NCI-H748 treated with DMSO at 0.1 percent for 48 hours (cell line): Measurements from ENCODE around the gene RERE.

Experiments used
- DNase-seq: peaks from one replicate; lab custom pipeline; 2025; lab: John Stamatoyannopoulos, UW

RERE gene

GRCh38 chr1:8348047-8348776 lies 469.2 kb downstream of the RERE start:
- no peak for DNase-seq

- no peak for DNase-seq
Observed at GRCh38 chr1:8347635-8348034, 469.8 kb downstream of the RERE start.

DNA sequence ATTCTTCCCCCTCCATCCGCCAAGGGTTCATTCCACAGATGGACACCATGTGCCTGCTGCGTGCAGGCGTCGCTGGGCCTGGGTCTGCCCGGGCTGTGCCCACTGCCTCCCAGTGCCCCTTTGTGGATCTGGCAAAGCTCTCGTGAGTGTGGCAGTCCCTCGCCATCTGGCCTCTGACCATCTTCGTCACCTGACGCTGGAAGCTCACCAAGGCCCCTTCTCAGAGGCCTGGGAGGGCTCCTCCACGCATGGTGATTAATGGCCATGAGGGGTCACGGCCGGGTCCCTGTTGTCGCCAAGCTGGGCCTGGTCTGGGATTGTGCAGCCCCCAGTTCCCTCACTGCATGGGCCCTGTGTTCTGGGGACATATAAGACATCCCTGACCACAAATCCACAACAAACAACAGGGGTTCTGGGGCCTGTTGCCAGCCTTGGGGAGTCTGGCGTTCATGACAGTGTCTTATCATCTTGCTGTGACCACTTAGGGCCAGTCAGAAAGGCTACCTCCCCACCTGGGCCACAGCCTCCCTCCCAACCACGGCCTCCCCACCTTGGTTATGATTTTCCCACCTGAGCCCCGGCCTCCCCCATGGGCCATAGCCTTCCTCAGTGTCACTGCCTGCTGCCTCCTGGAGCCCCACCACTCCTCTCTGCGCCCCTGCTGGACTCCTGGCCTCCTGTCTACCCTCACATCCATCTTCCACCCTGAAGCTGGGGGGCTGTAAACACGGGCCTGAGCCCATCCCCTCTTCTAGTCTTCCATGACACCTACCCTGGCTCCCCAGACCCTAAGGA lies 471.6 kb downstream of the RERE start:
- no peak for DNase-seq

GRCh38 chr1:8344893-8345507 lies 472.4 kb downstream of the RERE start:
- DNase-seq, result no peak

DNA sequence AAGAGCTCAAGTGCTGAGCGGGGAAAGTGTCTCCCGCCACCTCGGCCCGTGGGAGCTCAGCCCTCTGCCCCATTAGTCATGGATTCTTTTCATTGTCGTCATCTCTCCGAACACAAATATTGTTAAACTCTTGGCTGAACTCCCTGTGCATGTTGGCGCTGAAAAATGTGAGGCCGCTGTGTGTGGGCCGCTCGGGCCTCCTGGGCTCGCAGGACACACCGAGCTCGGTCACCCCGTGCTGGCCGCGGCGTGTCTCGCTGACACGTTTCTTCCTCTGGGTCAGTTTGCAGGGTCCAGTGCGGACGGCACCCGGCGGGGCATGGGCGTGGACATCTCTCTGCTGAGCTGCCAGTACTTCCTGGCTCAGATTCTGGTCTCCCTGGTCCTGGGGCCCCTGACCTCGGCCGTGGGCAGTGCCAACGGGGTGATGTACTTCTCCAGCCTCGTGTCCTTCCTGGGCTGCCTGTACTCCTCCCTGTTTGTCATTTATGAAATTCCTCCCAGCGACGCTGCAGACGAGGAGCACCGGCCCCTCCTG lies 473.9 kb downstream of the RERE start:
- DNase-seq, result no peak

DNA sequence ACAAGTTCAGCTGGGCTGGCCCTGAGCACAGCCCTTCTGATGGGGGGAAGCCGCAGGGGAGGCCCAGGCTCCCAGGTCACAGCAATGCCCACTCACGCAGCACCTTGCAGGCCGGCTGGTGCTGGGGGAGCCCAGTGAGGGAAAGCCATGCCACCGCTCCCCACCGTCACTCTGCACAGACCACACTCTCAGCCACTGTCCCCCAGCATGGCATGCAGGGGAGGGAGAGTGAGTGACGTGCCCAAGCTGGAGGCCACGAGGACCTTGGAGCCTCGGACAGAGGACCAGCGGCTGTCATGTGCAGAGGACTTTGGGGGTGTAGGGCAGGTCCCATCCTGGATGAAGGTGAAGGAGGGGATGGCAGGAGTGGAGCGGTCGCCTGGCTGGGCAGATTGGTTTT lies 474.4 kb downstream of the RERE start:
- DNase-seq, result no peak

GRCh38 chr1:8342325-8342724 lies 475.1 kb downstream of the RERE start:
- no peak for DNase-seq

GRCh38 chr1:8340448-8340847 lies 477.0 kb downstream of the RERE start:
- no peak for DNase-seq

GRCh38 chr1:8339203-8339600 lies 478.2 kb downstream of the RERE start:
- DNase-seq, result no peak

DNA sequence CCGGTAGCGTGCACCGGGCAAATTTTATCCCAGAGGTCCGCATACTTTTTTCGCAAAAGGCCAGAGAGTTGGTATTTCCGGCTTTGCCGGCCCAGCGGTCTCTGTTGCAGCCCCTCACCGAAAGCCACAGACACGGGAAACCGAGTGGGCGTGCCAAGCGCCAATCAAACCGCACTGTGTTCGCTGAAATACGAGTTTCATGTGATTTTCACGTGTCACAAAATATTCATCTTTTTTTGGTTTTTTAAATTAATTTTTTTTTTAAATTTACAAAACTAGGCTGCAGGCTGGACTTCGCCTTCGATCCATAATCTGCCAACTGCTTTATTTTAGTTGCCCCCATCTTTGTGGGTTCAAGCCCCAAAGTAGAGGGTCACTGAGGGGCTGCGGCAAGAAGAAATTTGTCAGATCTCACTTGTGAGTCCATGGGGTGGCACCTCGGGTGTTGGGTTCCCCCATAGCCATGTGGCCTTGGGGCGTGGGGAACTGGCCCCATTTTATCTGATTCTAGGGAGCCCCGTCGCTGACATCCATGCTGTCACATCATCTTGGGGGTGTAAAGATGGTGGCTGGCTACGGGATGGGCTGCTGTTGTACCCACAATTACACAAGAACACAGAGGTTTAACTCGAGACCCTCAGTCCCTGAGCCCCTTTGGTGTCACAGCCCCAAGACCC lies 478.8 kb downstream of the RERE start:
- no peak for DNase-seq

- no peak for DNase-seq
Observed at GRCh38 chr1:8337776-8338525, 479.5 kb downstream of the RERE start.

- no peak for DNase-seq
Observed at GRCh38 chr1:8335246-8335645, 482.2 kb downstream of the RERE start.

- DNase-seq, result no peak
Observed at GRCh38 chr1:8334106-8334851, 483.2 kb downstream of the RERE start.

- DNase-seq, result no peak
Observed at GRCh38 chr1:8333246-8333987, 484.0 kb downstream of the RERE start.

DNA sequence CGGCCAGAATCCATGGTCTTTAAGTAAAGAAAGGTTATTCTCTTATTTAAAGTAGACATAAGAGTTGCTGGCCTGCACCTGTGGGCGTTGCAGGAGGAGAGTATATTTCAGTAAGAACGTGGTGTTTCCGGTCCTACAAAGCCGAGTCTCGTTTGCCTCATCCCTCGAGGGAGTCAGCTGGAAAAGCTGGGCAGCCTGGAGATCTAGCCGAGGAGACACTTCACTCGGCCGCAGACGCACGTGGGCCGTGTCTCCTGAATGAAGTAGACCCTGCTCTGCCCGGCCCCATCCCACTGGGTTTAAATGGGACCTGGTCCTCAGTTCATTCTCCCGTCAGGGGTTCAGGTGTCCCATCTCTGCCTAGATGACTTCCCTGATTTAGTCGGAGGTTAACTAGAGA lies 484.6 kb downstream of the RERE start:
- no peak for DNase-seq

- no peak for DNase-seq
Observed at GRCh38 chr1:8330271-8331125, 486.9 kb downstream of the RERE start.

DNA sequence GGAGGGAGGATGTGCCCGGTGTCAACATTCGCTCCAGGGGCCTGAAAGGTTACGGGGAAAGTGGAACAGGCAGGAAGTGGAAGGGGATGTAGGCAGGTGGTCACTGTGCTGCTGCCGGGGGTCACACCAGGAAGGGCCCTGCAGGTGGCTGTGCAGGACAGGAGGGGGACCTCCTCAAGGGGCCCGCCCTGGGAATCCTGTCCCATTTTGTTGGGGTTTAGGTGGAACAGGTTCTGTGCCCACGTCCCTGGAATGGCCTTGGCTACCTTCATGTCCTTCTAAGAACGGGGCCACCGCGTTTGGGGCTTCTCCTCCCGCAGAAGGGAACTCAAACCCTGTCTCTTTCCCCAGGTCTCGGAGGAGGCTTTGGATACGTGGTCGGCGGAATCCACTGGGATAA lies 487.6 kb downstream of the RERE start:
- DNase-seq, result no peak

DNA sequence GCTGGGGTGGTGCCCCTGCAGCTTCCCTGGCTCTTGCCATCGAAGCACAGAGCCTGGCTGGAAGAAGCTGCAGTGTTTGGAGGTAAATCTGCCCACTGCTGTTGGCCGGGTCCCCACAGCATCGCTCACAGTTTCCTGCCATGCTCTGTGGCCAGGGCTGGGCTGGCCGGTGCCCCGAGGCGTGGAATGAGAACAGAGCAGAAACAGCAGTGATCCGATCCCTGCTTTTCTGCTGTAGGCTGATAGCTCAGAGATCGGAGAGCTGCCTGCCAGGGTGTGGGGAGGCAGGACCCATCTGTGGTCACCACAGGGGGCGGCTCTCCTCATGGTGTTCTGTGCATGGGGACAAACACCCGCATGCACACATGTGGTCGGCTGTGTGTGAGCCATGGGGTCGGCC lies 488.0 kb downstream of the RERE start:
- no peak for DNase-seq

- DNase-seq, result no peak
Observed at GRCh38 chr1:8328271-8328670, 489.2 kb downstream of the RERE start.
